ENCODE measurements around the gene CH25H. TPM values are rescaled to one million over a fixed set of nuclear protein-coding genes. Genes with fewer than 3 reads are reported as not detected.

The CH25H gene
- polyA plus RNA-seq, 3 donors, result 0.09 to 1.2 TPM; not detected in 1

- no peak overlapping the region for H3K4me2 ChIP-seq (replicated peaks; ENCODE audit: extremely low read depth, low read length, poor library complexity, severe bottlenecking)
- no peaks in the 10 kb centered on the region for H4K20me1 ChIP-seq (ENCODE audit: insufficient read depth, low read length)
- DNase-seq, result no peak
- peak overlapping the region in 1 of 2 donors; percentile 23 for H3K4me3 Mint-ChIP-seq
- TF ChIP-seq CTCF (IDR thresholded peaks at IDR 0.05), result no peak
- peaks cover 22% of the 10 kb centered on the region in 2 donors for H3K4me1 ChIP-seq (ENCODE audit: control insufficient read depth in 1 of 2, insufficient read depth in 2 of 2, low read length in 2 of 2)
- no peaks in the 10 kb centered on the region for H3K9me3 ChIP-seq (replicated peaks in 1 of 2; ENCODE audit: control insufficient read depth in 1 of 2, insufficient read depth in 1 of 2, low read length in 2 of 2)
- H3K27ac ChIP-seq (ENCODE audit: low read depth in 1 of 2, low read length in 2 of 2), result no peak overlapping the region
- H3K27ac Mint-ChIP-seq, result no peak overlapping the region
- intact Hi-C loops (cut with micrococcal nuclease), result no loop called here
- H3K79me2 ChIP-seq (ENCODE audit: insufficient read depth, low read length), result no peaks in the 10 kb centered on the region
- no peak overlapping the region for H3K4me3 ChIP-seq (replicated peaks in 1 of 3; ENCODE audit: low read depth in 2 of 3, low read length in 3 of 3)
- no peaks in the 10 kb centered on the region for H3K27me3 ChIP-seq (ENCODE audit: control insufficient read depth in 2 of 2, insufficient read depth in 2 of 2, low read length in 2 of 2)
- H3K9me3 Mint-ChIP-seq, result no peaks in the 10 kb centered on the region
- no peak overlapping the region for H2AFZ ChIP-seq (ENCODE audit: insufficient read depth, low read depth, low read length, poor library complexity, severe bottlenecking)
- peaks cover 23% of the 10 kb centered on the region for H3K4me1 Mint-ChIP-seq
- H3K27me3 Mint-ChIP-seq (ENCODE audit: low read depth in 3 of 3), result peaks cover 0 to 2% (median 2%) of the 10 kb centered on the region in 3 donors
- H3K36me3 ChIP-seq (replicated peaks in 1 of 2; ENCODE audit: control insufficient read depth in 1 of 2, insufficient read depth in 2 of 2, low read length in 2 of 2), result no peaks in the 10 kb centered on the region
- H3K36me3 Mint-ChIP-seq, result no peaks in the 10 kb centered on the region
- H3K9ac ChIP-seq (ENCODE audit: insufficient read depth, low read length, poor library complexity, severe bottlenecking), result no peak overlapping the region
Observed at GRCh38 chr10:89167915-89168314, 39.2 kb downstream of the CH25H start.

GRCh38 chr10:89165923-89166322, 41.2 kb downstream of the CH25H start:
- no peak overlapping the region for H3K4me2 ChIP-seq (replicated peaks; ENCODE audit: extremely low read depth, low read length, poor library complexity, severe bottlenecking)
- H4K20me1 ChIP-seq (ENCODE audit: insufficient read depth, low read length), result no peaks in the 10 kb centered on the region
- TF ChIP-seq CTCF (IDR thresholded peaks at IDR 0.05), result no peak
- Mint-ChIP-seq H3K4me1 (peaks cover 21% of the 10 kb centered on the region), H3K27me3 (ENCODE audit: low read depth in 3 of 3) (peaks cover 0 to 2% (median 1%) of the 10 kb centered on the region in 3 donors), H3K9me3 (no peaks in the 10 kb centered on the region), H3K27ac (peak overlapping the region in 1 of 7 donors; percentile 15), H3K4me3 (no peak overlapping the region), H3K36me3 (no peaks in the 10 kb centered on the region)
- H3K27ac ChIP-seq (ENCODE audit: low read depth in 1 of 2, low read length in 2 of 2), result no peak overlapping the region
- H2AFZ ChIP-seq (ENCODE audit: insufficient read depth, low read depth, low read length, poor library complexity, severe bottlenecking), result no peak overlapping the region
- DNase-seq, result no peak
- no peaks in the 10 kb centered on the region for H3K79me2 ChIP-seq (ENCODE audit: insufficient read depth, low read length)
- H3K9me3 ChIP-seq (replicated peaks in 1 of 2; ENCODE audit: control insufficient read depth in 1 of 2, insufficient read depth in 1 of 2, low read length in 2 of 2), result no peaks in the 10 kb centered on the region
- H3K4me1 ChIP-seq (ENCODE audit: control insufficient read depth in 1 of 2, insufficient read depth in 2 of 2, low read length in 2 of 2), result peaks cover 22 to 23% of the 10 kb centered on the region in 2 donors
- WGBS (ENCODE audit: insufficient coverage), result 90% methylated on average over 2 of the region's 4 CpGs
- no peak overlapping the region for H3K9ac ChIP-seq (ENCODE audit: insufficient read depth, low read length, poor library complexity, severe bottlenecking)
- H3K27me3 ChIP-seq (ENCODE audit: control insufficient read depth in 2 of 2, insufficient read depth in 2 of 2, low read length in 2 of 2), result no peaks in the 10 kb centered on the region
- no peaks in the 10 kb centered on the region for H3K36me3 ChIP-seq (replicated peaks in 1 of 2; ENCODE audit: control insufficient read depth in 1 of 2, insufficient read depth in 2 of 2, low read length in 2 of 2)
- intact Hi-C loops (cut with micrococcal nuclease), result no loop called here
- H3K4me3 ChIP-seq (replicated peaks in 1 of 3; ENCODE audit: low read depth in 2 of 3, low read length in 3 of 3), result no peak overlapping the region
